ENCODE data around the gene SEL1L. TPM values are rescaled to one million over a fixed set of nuclear protein-coding genes. Genes with fewer than 3 reads are reported as not detected.
"Not testable (repeated sequence)": the region's sequence is repeated elsewhere in the genome, so short reads cannot be mapped to it uniquely, and the experiment has no call there.

SEL1L gene
- total RNA-seq, 3 donors from 2014 or later, result 55.7 to 72.6 (median 63.1) TPM

GRCh38 chr14:81541206-81541605 lies 7.6 kb upstream of the SEL1L start:
- H3K36me3 Mint-ChIP-seq (ENCODE audit: insufficient read depth); H3K4me1 Mint-ChIP-seq (ENCODE audit: low read depth); DNase-seq: not testable (repeated sequence)

GRCh38 chr14:81537193-81537592 lies 3.5 kb upstream of the SEL1L start:
- peaks cover 29% of the 10 kb centered on the region for H3K4me1 Mint-ChIP-seq (ENCODE audit: low read depth)
- peaks cover 18% of the 10 kb centered on the region for H3K27me3 Mint-ChIP-seq (ENCODE audit: low read depth)
- no peak for DNase-seq

More at GRCh38 chr14:81541206-81541605, 7.6 kb upstream of the SEL1L start:
- not testable (repeated sequence) for H3K9me3 Mint-ChIP-seq, ATAC-seq, H3K4me3 Mint-ChIP-seq
- H3K27me3 Mint-ChIP-seq (ENCODE audit: low read depth), result peaks cover 27% of the 10 kb centered on the region

GRCh38 chr14:81536241-81536771 lies 2.7 kb upstream of the SEL1L start:
- H3K4me3 Mint-ChIP-seq, result no peak overlapping the region
- H3K4me1 Mint-ChIP-seq (ENCODE audit: low read depth), result peaks cover 38% of the 10 kb centered on the region
- H3K9me3 Mint-ChIP-seq, result no peaks in the 10 kb centered on the region
- H3K36me3 Mint-ChIP-seq (ENCODE audit: insufficient read depth), result peaks cover 4% of the 10 kb centered on the region
- ATAC-seq, result no peak
- H3K27me3 Mint-ChIP-seq (ENCODE audit: low read depth), result peaks cover 15% of the 10 kb centered on the region
- no peak for DNase-seq

More at GRCh38 chr14:81537193-81537592, 3.5 kb upstream of the SEL1L start:
- Mint-ChIP-seq H3K9me3 (no peaks in the 10 kb centered on the region), H3K4me3 (no peak overlapping the region), H3K36me3 (ENCODE audit: insufficient read depth) (peaks cover 1% of the 10 kb centered on the region)
- no peak for ATAC-seq

GRCh38 chr14:81535396-81536164 lies 1.9 kb upstream of the SEL1L start:
- peaks cover 45% of the 10 kb centered on the region for H3K4me1 Mint-ChIP-seq (ENCODE audit: low read depth)
- no peak overlapping the region for H3K4me3 Mint-ChIP-seq
- peaks cover 4% of the 10 kb centered on the region for H3K36me3 Mint-ChIP-seq (ENCODE audit: insufficient read depth)
- ATAC-seq (no peak), DNase-seq (no peak)
- H3K27me3 Mint-ChIP-seq (ENCODE audit: low read depth), result peaks cover 12% of the 10 kb centered on the region
- H3K9me3 Mint-ChIP-seq, result no peaks in the 10 kb centered on the region

GRCh38 chr14:81534510-81535074 lies 939 bp upstream of the SEL1L start:
- DNase-seq (no peak), ATAC-seq (no peak)
- H3K4me1 Mint-ChIP-seq (ENCODE audit: low read depth), result peaks cover 54% of the 10 kb centered on the region
- no peaks in the 10 kb centered on the region for H3K9me3 Mint-ChIP-seq
- peaks cover 3% of the 10 kb centered on the region for H3K36me3 Mint-ChIP-seq (ENCODE audit: insufficient read depth)
- peaks cover 6% of the 10 kb centered on the region for H3K27me3 Mint-ChIP-seq (ENCODE audit: low read depth)
- H3K4me3 Mint-ChIP-seq, result peak overlapping the region; percentile 96

GRCh38 chr14:81533212-81533535 lies 479 bp downstream of the SEL1L start:
- H3K4me1 Mint-ChIP-seq (ENCODE audit: low read depth), result peaks cover 66% of the 10 kb centered on the region

GRCh38 chr14:81529391-81529790 lies 4.3 kb downstream of the SEL1L start:
- DNase-seq, result no peak
- no peaks in the 10 kb centered on the region for H3K27me3 Mint-ChIP-seq (ENCODE audit: low read depth)
- peak overlapping the region; percentile 9 for H3K4me3 Mint-ChIP-seq
- peaks cover 60% of the 10 kb centered on the region for H3K4me1 Mint-ChIP-seq (ENCODE audit: low read depth)
- peaks cover 18% of the 10 kb centered on the region for H3K36me3 Mint-ChIP-seq (ENCODE audit: insufficient read depth)
- no peak for ATAC-seq
- H3K9me3 Mint-ChIP-seq, result no peaks in the 10 kb centered on the region

More at GRCh38 chr14:81533212-81533535, 479 bp downstream of the SEL1L start:
- peak overlapping the region; percentile 96 for H3K4me3 Mint-ChIP-seq
- ATAC-seq (no peak), DNase-seq (no peak)
- peaks cover 2% of the 10 kb centered on the region for H3K36me3 Mint-ChIP-seq (ENCODE audit: insufficient read depth)
- H3K9me3 Mint-ChIP-seq, result no peaks in the 10 kb centered on the region
- H3K27me3 Mint-ChIP-seq (ENCODE audit: low read depth), result no peaks in the 10 kb centered on the region

- Mint-ChIP-seq H3K9me3 (no peaks in the 10 kb centered on the region), H3K27me3 (ENCODE audit: low read depth) (no peaks in the 10 kb centered on the region), H3K4me3 (no peak overlapping the region), H3K4me1 (ENCODE audit: low read depth) (peaks cover 51% of the 10 kb centered on the region), H3K36me3 (ENCODE audit: insufficient read depth) (peaks cover 38% of the 10 kb centered on the region)
- DNase-seq (no peak), ATAC-seq (no peak)
Measured at GRCh38 chr14:81525129-81525528, 8.5 kb downstream of the SEL1L start.

- peak in 1 of 2 donors; percentile 23 for ATAC-seq
Measured at GRCh38 chr14:81523616-81524015, 10.0 kb downstream of the SEL1L start.

GRCh38 chr14:81523016-81523415 lies 10.6 kb downstream of the SEL1L start:
- H3K4me3 Mint-ChIP-seq, result no peak overlapping the region
- ATAC-seq (no peak), DNase-seq (no peak)
- peaks cover 43% of the 10 kb centered on the region for H3K4me1 Mint-ChIP-seq (ENCODE audit: low read depth)
- H3K27me3 Mint-ChIP-seq (ENCODE audit: low read depth), result no peaks in the 10 kb centered on the region
- H3K36me3 Mint-ChIP-seq (ENCODE audit: insufficient read depth), result peaks cover 51% of the 10 kb centered on the region
- no peaks in the 10 kb centered on the region for H3K9me3 Mint-ChIP-seq

More at GRCh38 chr14:81523616-81524015, 10.0 kb downstream of the SEL1L start:
- no peaks in the 10 kb centered on the region for H3K9me3 Mint-ChIP-seq
- no peak overlapping the region for H3K4me3 Mint-ChIP-seq
- DNase-seq, result no peak
- H3K4me1 Mint-ChIP-seq (ENCODE audit: low read depth), result peaks cover 49% of the 10 kb centered on the region
- H3K27me3 Mint-ChIP-seq (ENCODE audit: low read depth), result no peaks in the 10 kb centered on the region
- H3K36me3 Mint-ChIP-seq (ENCODE audit: insufficient read depth), result peaks cover 51% of the 10 kb centered on the region

GRCh38 chr14:81521356-81521755 lies 12.3 kb downstream of the SEL1L start:
- ATAC-seq, result peak; percentile 76 to 80
- H3K27me3 Mint-ChIP-seq (ENCODE audit: low read depth), result no peaks in the 10 kb centered on the region
- DNase-seq, result no peak
- peaks cover 50% of the 10 kb centered on the region for H3K36me3 Mint-ChIP-seq (ENCODE audit: insufficient read depth)
- H3K9me3 Mint-ChIP-seq, result no peaks in the 10 kb centered on the region
- peaks cover 34% of the 10 kb centered on the region for H3K4me1 Mint-ChIP-seq (ENCODE audit: low read depth)
- H3K4me3 Mint-ChIP-seq, result no peak overlapping the region

GRCh38 chr14:81519200-81520011 lies 14.2 kb downstream of the SEL1L start:
- Mint-ChIP-seq H3K27me3 (ENCODE audit: low read depth) (no peaks in the 10 kb centered on the region), H3K9me3 (no peaks in the 10 kb centered on the region), H3K4me1 (ENCODE audit: low read depth) (peaks cover 36% of the 10 kb centered on the region), H3K36me3 (ENCODE audit: insufficient read depth) (peaks cover 54% of the 10 kb centered on the region), H3K4me3 (peak overlapping the region; percentile 5)
- ATAC-seq (peak; percentile 18 to 49), DNase-seq (no peak)

GRCh38 chr14:81517798-81518398 lies 15.8 kb downstream of the SEL1L start:
- Mint-ChIP-seq H3K4me3 (no peak overlapping the region), H3K27me3 (ENCODE audit: low read depth) (no peaks in the 10 kb centered on the region), H3K36me3 (ENCODE audit: insufficient read depth) (peaks cover 53% of the 10 kb centered on the region), H3K4me1 (ENCODE audit: low read depth) (peaks cover 29% of the 10 kb centered on the region), H3K9me3 (no peaks in the 10 kb centered on the region)
- no peak for DNase-seq
- ATAC-seq, result no peak
